ENCODE results near the gene SPTLC2. TPM values are rescaled to one million over a fixed set of nuclear protein-coding genes. Genes with fewer than 3 reads are reported as not detected.
A peak's percentile ranks its signal among the peaks of the same experiment; 100 is the strongest.
"Not testable (repeated sequence)": the region's sequence is repeated elsewhere in the genome, so short reads cannot be mapped to it uniquely, and the experiment has no call there.

SPTLC2 gene
- total RNA-seq, 2 donors from 2014 or later, result 18.8 to 25.8 TPM

GRCh38 chr14:77635869-77636268, 19.4 kb upstream of the SPTLC2 start:
- ATAC-seq; H3K9me3 Mint-ChIP-seq; H3K36me3 Mint-ChIP-seq; DNase-seq (ENCODE audit: low spot score in 2 of 2); H3K27ac Mint-ChIP-seq: not testable (repeated sequence)

- ATAC-seq; H3K9me3 Mint-ChIP-seq; DNase-seq (ENCODE audit: low spot score in 2 of 2); H3K36me3 Mint-ChIP-seq; H3K27ac Mint-ChIP-seq: not testable (repeated sequence)
These were observed 19.0 kb upstream of the SPTLC2 start for GRCh38 chr14:77635466-77635865.

GRCh38 chr14:77630111-77630510, 13.7 kb upstream of the SPTLC2 start:
- Mint-ChIP-seq H3K9me3 (no peaks in the 10 kb centered on the region), H3K27ac (no peak overlapping the region), H3K36me3 (no peaks in the 10 kb centered on the region)
- ATAC-seq (no peak), DNase-seq (ENCODE audit: low spot score in 2 of 2) (no peak)

GRCh38 chr14:77625360-77625759, 8.9 kb upstream of the SPTLC2 start:
- no peaks in the 10 kb centered on the region for H3K9me3 Mint-ChIP-seq
- ATAC-seq, result no peak
- DNase-seq (ENCODE audit: low spot score in 2 of 2), result no peak
- no peaks in the 10 kb centered on the region for H3K36me3 Mint-ChIP-seq
- H3K27ac Mint-ChIP-seq, result no peak overlapping the region

- no peak for ATAC-seq
- Mint-ChIP-seq H3K27ac (peak overlapping the region in 1 of 2 donors; percentile 32), H3K9me3 (no peaks in the 10 kb centered on the region), H3K36me3 (no peaks in the 10 kb centered on the region)
- DNase-seq (ENCODE audit: low spot score in 2 of 2), result no peak
These were observed 6.8 kb upstream of the SPTLC2 start for GRCh38 chr14:77623201-77623600.

- no peaks in the 10 kb centered on the region for H3K36me3 Mint-ChIP-seq
- no peaks in the 10 kb centered on the region for H3K9me3 Mint-ChIP-seq
- no peak for DNase-seq (ENCODE audit: low spot score in 2 of 2)
These were observed 6.0 kb upstream of the SPTLC2 start for GRCh38 chr14:77622366-77622961.

GRCh38 chr14:77620222-77620870, 3.9 kb upstream of the SPTLC2 start:
- ATAC-seq (no peak), DNase-seq (ENCODE audit: low spot score in 2 of 2) (no peak)
- Mint-ChIP-seq H3K27ac (no peak overlapping the region), H3K9me3 (no peaks in the 10 kb centered on the region), H3K36me3 (peaks cover 5 to 6% of the 10 kb centered on the region in 2 donors)

More at GRCh38 chr14:77622366-77622961, 6.0 kb upstream of the SPTLC2 start:
- H3K27ac Mint-ChIP-seq, result no peak overlapping the region
- no peak for ATAC-seq

- no peak overlapping the region for H3K27ac Mint-ChIP-seq
- H3K9me3 Mint-ChIP-seq, result no peaks in the 10 kb centered on the region
- ATAC-seq (no peak), DNase-seq (ENCODE audit: low spot score in 2 of 2) (no peak)
- H3K36me3 Mint-ChIP-seq, result peaks cover 11 to 20% of the 10 kb centered on the region in 2 donors
These were observed 2.0 kb upstream of the SPTLC2 start for GRCh38 chr14:77618381-77618970.

GRCh38 chr14:77616133-77616453, 344 bp downstream of the SPTLC2 start:
- Mint-ChIP-seq H3K9me3 (no peaks in the 10 kb centered on the region), H3K27ac (peak overlapping the region; percentile 85 to 96), H3K36me3 (peaks cover 11 to 20% of the 10 kb centered on the region in 2 donors)
- ATAC-seq (no peak), DNase-seq (ENCODE audit: low spot score in 2 of 2) (no peak)

- peaks cover 11 to 20% of the 10 kb centered on the region in 2 donors for H3K36me3 Mint-ChIP-seq
- peak in 1 of 2 donors; percentile 18 for DNase-seq (ENCODE audit: low spot score in 2 of 2)
- H3K9me3 Mint-ChIP-seq, result no peaks in the 10 kb centered on the region
- no peak for ATAC-seq
- H3K27ac Mint-ChIP-seq, result peak overlapping the region; percentile 85 to 96
These were observed 890 bp downstream of the SPTLC2 start for GRCh38 chr14:77615361-77616132.

- Mint-ChIP-seq H3K27ac (no peak overlapping the region), H3K9me3 (no peaks in the 10 kb centered on the region), H3K36me3 (peaks cover 11 to 20% of the 10 kb centered on the region in 2 donors)
- no peak for DNase-seq (ENCODE audit: low spot score in 2 of 2)
- ATAC-seq, result no peak
These were observed 3.2 kb downstream of the SPTLC2 start for GRCh38 chr14:77613201-77613600.

- Mint-ChIP-seq H3K9me3 (no peaks in the 10 kb centered on the region), H3K36me3 (peaks cover 11 to 20% of the 10 kb centered on the region in 2 donors), H3K27ac (peak overlapping the region in 1 of 2 donors; percentile 8)
- no peak for DNase-seq (ENCODE audit: low spot score in 2 of 2)
- ATAC-seq, result no peak
These were observed 4.3 kb downstream of the SPTLC2 start for GRCh38 chr14:77612011-77612620.

GRCh38 chr14:77610553-77610952, 5.9 kb downstream of the SPTLC2 start:
- DNase-seq (ENCODE audit: low spot score in 2 of 2) (no peak), ATAC-seq (no peak)
- no peak overlapping the region for H3K27ac Mint-ChIP-seq
- no peaks in the 10 kb centered on the region for H3K9me3 Mint-ChIP-seq
- peaks cover 7 to 16% of the 10 kb centered on the region in 2 donors for H3K36me3 Mint-ChIP-seq

GRCh38 chr14:77609922-77610321, 6.5 kb downstream of the SPTLC2 start:
- no peaks in the 10 kb centered on the region for H3K9me3 Mint-ChIP-seq
- H3K36me3 Mint-ChIP-seq, result peaks cover under 1 to 10% of the 10 kb centered on the region in 2 donors
- no peak for ATAC-seq
- H3K27ac Mint-ChIP-seq, result no peak overlapping the region
- no peak for DNase-seq (ENCODE audit: low spot score in 2 of 2)

- Mint-ChIP-seq H3K27ac (peak overlapping the region; percentile 39 to 65), H3K36me3 (no peaks in the 10 kb centered on the region), H3K9me3 (no peaks in the 10 kb centered on the region)
- DNase-seq (ENCODE audit: low spot score in 2 of 2), result no peak
- ATAC-seq, result peak; percentile 47 to 72
These were observed 8.6 kb downstream of the SPTLC2 start for GRCh38 chr14:77607741-77608302.

GRCh38 chr14:77605392-77605972, 11.0 kb downstream of the SPTLC2 start:
- Mint-ChIP-seq H3K27ac (peak overlapping the region; percentile 17 to 30), H3K9me3 (peaks cover 0 to 6% of the 10 kb centered on the region in 2 donors), H3K36me3 (peaks cover 0 to 11% of the 10 kb centered on the region in 2 donors)
- DNase-seq (ENCODE audit: low spot score in 2 of 2), result no peak
- no peak for ATAC-seq

Data from activated naive CD4-positive, alpha-beta T cell treated with anti-CD3 and anti-CD28 coated beads, Interleukin-2, amount 50 U/mL, for 72 hours (primary cell).